Activated CD8-positive, alpha-beta memory T cell treated with anti-CD3 and anti-CD28 coated beads, Interleukin-2, amount 50 U/mL, for 1 hour (primary cell): ENCODE data around the gene ATG7.

Experiments used
- DNase-seq: peaks from one replicate; pipeline ENCODE4 v3.0.0-alpha.2; 2020; ENCODE audit errors: extremely low read depth

The ATG7 gene

DNA sequence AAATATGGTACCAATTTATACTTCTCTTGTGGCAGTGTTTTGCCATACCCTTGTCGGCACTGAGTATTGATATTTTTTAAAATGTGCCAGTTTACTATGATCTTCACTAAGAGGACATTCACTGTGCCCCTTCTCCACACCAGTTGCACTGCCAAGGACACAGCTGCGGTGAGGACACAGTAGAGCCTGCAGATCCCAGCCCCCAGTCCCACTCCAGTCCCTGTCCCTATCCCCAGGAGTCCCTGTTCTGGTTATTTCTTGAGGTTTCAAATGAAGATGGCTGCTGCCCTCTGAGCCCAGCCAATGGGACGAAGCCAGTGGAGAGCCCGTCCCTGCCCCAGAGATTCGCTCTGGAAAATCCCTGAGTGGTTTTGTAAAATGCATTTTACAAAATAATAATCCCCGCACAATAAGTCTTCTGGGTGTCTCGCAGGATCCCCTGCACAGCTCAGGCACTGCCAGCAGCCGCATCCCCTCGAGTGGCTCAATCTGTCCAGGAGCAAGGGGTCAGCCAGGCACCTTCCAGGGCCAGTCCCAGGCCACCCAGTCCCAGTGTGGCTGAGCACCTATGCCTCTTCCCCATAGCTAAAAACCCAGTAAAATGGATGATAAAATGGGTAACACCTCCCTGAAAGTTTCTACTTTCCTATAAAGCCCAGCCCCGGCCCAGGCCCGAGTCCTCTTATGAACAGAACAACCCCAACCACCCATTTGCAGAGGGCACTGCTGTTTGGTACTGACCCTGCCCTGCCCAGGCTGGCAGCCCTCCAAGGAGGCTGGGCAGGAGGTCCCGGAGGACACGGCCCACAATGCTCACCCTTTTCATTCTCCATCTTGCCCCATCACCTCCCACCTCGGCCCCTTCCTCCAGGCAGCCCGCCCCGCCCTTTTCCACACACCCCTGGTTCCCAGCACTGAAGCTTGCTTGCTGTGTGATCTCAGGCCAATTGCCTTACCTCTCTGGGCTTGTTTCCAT lies 280.4 kb downstream of the ATG7 start:
- DNase-seq = no peak

DNA sequence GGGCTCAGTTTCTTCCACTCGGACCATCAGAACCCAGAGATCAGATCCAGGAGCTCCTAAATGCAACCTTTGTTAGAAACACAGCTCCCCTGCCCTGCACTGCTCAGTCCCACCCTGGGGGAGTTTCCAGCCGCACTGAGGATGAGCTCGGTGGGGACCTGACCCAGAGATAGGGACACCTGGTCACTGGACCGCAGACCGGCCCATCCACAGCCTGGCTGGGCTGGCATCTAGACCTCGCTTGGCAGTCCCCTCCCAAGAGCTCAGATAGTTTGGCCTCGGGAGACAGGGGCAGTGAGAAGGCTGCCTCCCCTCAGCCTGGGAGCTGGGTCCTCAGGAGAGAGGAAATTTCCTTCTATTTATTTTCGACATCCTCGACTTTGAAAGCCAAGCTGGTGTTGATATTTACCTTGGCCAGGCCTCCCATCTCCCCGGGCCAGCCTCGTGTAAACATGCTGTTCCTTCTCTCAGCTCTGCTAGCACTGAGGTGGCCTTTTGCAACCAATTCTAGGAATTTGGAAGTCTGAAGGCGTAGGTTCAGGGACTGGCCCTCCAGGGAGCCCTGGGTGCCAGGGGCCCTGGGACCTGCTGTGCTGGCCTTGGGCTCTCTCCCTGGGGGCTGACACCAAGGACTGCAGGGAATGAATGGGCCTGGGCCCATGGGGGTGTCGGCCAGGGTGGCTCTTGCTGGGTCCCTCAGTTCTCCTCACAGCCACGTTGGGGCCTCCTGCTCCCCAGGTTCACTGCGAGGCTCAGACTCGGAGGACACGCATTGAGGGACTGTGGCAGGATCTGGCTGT lies 281.4 kb downstream of the ATG7 start:
- no peak for DNase-seq

- no peak for DNase-seq
Measured at GRCh38 chr3:11554236-11554610, 282.0 kb downstream of the ATG7 start.

DNA sequence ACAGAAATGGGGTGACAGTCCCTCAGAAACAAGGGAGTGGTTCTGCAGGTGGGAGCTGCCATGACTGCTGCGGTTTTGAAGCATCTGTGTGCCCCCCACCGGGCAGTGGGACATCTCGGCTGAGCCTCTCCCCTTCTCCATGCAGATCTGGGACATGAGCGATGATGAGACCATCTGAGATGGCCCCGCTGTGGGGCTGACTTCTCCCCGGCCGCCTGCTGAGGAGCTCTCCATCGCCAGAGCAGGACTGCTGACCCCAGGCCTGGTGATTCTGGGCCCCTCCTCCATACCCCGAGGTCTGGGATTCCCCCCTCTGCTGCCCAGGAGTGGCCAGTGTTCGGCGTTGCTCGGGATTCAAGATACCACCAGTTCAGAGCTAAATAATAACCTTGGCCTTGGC lies 282.5 kb downstream of the ATG7 start:
- DNase-seq = no peak

DNA sequence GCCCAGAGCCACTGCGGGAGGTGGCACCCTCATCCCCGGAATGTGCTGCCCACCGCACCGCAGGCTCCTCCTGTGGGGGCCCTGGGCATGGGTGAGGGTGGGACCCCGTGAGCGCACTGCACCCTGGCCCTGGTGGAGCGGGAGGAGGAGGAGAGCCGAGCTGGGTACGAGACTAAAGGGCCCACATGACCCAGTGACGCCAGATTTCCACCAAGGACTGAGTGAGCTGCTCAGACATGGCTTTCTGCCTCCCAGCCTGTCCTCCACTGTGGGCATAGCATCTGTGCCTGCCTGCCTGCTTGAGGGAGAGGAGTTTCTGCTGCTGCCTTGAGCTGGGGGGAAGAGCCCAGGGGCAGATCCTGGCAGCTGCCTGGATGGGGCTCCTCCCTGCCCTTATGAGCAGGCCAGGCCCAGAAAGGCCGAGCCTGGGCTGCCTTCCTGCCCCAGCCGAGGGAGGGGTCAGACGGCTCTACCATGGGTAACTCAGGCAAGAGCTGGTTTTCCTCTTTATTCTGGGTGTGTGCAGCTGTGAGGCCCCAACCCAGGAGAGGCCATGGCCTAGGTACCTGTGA lies 283.1 kb downstream of the ATG7 start:
- DNase-seq = no peak

DNA sequence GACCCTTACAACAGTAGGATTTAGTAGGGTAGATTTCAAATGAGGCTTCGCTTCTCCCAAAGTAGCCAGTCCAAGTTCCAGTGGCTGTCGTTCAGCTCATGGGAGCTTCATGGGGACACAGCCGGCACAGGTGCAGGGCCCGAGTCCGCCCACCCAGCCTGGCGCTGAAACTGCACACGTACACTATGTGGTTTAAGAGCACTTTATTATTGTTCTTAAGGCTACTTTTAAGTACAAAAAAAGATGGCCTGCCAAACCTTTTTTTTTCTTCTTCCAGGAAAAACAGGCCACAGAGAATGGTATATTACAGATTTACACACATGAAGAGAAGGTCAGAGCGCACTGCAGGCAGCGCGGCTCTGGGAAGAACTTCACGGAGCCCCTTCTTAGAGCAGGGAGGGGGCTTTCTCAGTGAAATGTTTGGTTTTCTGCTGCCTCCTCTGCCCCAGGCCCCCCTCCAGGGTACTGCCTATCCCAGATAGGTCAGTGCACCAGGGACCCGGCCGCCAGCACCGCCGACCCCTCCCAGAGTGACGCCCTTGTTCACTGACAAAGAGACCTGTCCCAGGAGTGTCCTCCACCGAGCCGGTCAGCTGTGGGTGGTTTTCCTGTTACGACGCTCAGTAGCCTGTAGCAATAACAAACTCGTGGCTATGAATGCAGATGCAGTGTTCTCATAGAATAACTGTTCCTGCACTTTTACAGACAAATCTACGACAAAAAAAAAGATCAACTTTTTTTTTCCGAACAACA lies 283.9 kb downstream of the ATG7 start:
- no peak for DNase-seq

- DNase-seq = no peak
Measured at GRCh38 chr3:11556851-11557644, 284.9 kb downstream of the ATG7 start.

DNA sequence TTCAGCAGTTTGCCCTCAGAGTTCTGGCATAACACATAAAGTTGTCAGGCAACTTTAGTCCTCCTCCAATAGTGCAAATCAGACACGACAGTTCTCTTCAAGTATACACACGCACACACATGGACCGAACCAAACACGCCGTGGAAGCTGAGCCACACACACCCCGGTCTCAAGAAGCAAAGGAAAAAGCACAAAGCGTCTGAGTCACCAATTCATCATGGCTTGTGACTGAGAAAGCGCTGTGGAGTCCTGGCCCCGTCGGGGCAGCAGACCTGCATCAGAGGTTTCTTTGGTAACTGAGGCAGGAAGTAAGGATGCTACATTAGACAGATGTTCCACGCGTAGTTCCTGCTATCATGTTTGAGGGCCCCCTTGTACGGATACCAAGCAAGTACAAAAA lies 285.8 kb downstream of the ATG7 start:
- DNase-seq = no peak

GRCh38 chr3:11558411-11558903 lies 286.3 kb downstream of the ATG7 start:
- DNase-seq = no peak

DNA sequence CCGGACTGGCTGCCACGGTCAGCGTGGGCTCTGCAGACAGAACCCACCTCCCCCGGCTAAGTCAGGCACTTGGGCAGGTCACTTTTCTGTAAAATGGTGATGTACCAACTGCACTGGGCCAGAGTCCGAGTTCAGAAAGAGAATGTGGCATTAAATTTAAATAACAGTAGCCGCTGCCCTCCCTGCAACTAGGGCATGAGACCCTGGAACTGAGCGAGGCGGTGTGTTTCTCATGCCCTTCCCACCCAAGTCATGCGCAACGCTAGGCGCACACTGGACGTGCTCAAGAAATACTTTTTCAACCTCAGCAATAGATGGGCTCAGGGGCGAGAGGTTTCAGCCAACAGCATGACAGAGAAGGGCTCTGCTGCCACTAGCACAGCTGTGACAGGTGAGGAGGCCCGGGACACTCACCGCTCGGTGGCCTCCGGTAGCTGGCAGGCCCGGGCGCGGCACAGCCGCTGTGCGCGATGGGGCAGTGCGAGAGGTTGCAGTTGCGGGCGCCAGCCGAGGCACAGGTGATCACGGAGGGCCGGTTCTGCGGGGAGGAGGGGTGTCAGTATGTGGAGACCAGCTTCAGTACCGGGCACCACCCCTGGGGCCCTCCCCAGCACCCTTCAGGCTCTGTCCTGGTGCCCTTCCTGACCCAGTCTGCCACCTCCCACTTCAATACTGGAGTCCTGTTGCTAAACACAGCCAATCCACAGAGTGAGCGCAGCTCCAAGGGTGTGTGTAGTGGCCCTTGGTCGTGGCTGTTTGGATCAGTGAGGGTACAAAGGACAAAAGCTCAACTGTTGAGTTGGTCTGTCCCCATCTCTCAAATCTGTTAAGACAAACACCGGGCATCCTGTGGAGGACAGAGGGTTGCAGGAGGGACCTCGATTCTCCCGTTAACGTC lies 287.0 kb downstream of the ATG7 start:
- no peak for DNase-seq

DNA sequence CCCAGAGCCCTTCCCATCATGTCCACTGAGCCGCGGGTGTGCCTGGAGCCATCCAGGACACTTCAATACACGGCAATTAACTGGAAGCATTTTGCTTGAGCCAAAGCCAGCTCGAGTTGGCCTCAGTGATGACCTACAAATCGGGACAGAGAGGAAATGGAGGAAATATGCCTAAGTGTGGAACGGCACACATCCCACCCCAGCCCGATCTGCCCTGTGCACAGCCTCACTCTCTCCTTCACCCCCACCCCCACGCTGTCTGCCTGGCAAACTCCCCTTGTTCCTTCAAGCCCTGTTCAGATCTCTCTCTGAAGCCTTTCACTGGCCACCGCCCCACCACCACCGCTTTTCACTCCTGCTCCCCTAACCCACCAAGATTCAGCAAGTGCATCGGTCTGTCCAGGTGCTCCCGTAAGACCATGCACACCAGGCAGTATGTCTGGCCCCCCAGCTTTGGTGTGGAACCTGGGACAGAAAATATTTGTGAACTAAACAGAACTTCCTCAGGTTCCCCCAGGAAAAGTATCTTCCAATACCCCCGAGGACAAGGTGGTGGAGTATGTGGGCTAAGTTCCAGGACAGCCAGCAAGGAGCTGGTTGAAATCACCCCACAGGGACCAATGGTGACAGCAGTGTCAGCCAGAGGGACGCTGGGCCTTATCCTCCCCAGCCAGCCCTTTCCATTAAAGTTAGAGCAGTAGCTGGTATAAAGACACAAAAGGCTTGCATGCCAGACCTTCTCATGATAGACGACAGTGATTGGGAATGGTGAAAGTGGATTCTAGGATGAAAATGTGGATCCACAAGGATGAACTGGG lies 287.8 kb downstream of the ATG7 start:
- DNase-seq = no peak

GRCh38 chr3:11560746-11561145 lies 288.5 kb downstream of the ATG7 start:
- no peak for DNase-seq

- DNase-seq = no peak
Measured at GRCh38 chr3:11562277-11562881, 290.2 kb downstream of the ATG7 start.

DNA sequence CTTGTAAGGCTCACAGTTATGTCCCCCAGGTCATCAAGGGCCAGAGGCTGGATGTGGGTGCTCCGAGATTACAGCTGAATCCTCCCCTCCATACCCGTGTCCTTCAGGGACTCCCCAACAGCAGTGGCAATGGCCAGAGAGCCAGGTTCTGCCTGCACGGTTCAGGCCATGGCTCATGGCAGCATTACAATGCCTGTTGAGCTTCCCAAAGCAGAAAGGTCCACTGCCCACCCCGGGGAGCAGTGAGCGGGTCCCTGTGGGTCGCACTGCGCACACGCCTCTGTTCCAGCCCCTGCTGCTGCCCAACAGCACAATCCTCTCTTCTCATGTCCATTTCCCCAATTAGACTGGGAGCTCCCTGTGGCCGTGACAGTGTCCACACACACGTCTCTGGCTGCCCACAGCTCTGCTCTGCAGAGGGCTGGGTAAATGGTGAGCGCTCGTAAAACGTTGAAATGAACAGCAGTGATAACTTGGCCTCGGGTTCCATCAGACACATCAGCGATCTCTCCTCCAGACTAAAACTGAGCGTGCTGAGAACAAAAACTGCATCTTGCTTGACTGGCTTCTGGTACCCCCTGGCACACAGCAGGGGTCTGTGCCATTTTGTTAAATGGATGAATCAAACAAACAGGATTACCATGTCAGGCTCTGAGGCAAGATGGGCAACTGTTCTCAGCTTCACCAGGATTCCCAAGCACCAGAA lies 291.1 kb downstream of the ATG7 start:
- DNase-seq = no peak

- no peak for DNase-seq
Measured at GRCh38 chr3:11563865-11564185, 291.6 kb downstream of the ATG7 start.

DNA sequence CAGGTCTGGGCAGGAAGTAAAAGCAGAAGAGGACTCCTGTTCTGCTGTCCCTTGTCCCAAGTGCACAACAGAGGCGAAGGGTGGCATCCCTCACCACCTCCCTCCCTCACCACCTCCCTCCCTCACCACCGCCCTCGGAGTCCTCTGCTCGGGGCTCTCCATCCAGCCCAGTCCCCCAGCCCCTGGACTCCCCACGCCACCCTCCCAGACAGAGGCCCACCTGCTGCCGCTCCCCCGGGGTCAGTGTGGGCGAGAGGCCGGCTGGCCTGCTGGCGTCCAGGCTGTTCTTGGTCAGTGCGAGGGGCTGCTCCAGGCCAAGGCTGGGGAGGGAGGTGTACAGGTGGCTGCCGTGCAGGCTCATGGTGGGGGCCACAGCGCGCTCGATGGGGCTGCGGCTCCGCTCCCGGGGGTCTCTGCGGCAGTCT lies 292.4 kb downstream of the ATG7 start:
- DNase-seq = no peak

DNA sequence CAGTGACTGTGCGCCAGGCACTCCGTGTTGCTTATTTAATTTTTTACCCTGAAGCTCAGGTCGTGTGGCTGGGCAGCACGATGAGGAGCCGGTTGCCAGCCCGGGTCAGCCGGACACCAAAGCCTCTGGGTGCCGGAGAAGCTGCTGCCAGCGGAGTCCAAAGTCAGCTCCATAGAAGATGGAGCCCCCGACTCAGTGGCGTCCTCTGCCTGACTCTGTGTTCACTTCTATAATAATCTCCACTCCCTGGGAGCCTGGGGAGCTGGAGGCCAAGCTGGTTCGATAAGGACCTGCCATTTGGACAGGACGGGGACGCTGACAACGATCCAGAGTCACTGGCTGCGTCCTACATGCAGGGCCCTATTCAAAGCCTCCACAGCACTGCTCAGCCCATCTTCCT lies 292.9 kb downstream of the ATG7 start:
- DNase-seq = no peak

GRCh38 chr3:11565492-11565891 lies 293.3 kb downstream of the ATG7 start:
- no peak for DNase-seq
